NCI-H2107 (cell line): Measurements from ENCODE around the gene ZNF555.
"Not testable (repeated sequence)": the region's sequence is repeated elsewhere in the genome, so short reads cannot be mapped to it uniquely, and the experiment has no call there.

Experiments
- DNase-seq: peaks from one replicate; lab custom pipeline; 2025; lab: John Stamatoyannopoulos, UW

ZNF555 gene

GRCh38 chr19:2840794-2841791 is at the start of gene ZNF555:
Gene ZNF555, plus strand, starts transcription at chr19:2841475. Its CDS starts 98 bp downstream, at chr19:2841573.
- no peak for DNase-seq

- DNase-seq = no peak
Measured at GRCh38 chr19:2791876-2792275, 49.4 kb upstream of the ZNF555 start.

- not testable (repeated sequence) for DNase-seq
Measured at GRCh38 chr19:2792666-2793065, 48.6 kb upstream of the ZNF555 start.

GRCh38 chr19:2793126-2793525 is 48.1 kb upstream of the ZNF555 start:
- no peak for DNase-seq

GRCh38 chr19:2793577-2793976 is 47.7 kb upstream of the ZNF555 start:
- DNase-seq = no peak

GRCh38 chr19:2795827-2796658 is 45.2 kb upstream of the ZNF555 start:
- DNase-seq = no peak

GRCh38 chr19:2796659-2797266 is 44.5 kb upstream of the ZNF555 start:
- DNase-seq = no peak

- no peak for DNase-seq
Measured at GRCh38 chr19:2797280-2797679, 44.0 kb upstream of the ZNF555 start.

- DNase-seq = no peak
Measured at GRCh38 chr19:2798158-2798685, 43.1 kb upstream of the ZNF555 start.

- no peak for DNase-seq
Measured at GRCh38 chr19:2798733-2799132, 42.5 kb upstream of the ZNF555 start.

- no peak for DNase-seq
Measured at GRCh38 chr19:2799273-2800020, 41.8 kb upstream of the ZNF555 start.

- DNase-seq = no peak
Measured at GRCh38 chr19:2800506-2800905, 40.8 kb upstream of the ZNF555 start.

- no peak for DNase-seq
Measured at GRCh38 chr19:2802826-2803225, 38.4 kb upstream of the ZNF555 start.

- no peak for DNase-seq
Measured at GRCh38 chr19:2803486-2804155, 37.7 kb upstream of the ZNF555 start.

- DNase-seq = no peak
Measured at GRCh38 chr19:2804156-2805004, 36.9 kb upstream of the ZNF555 start.

GRCh38 chr19:2805261-2805900 is 35.9 kb upstream of the ZNF555 start:
- no peak for DNase-seq

- DNase-seq = no peak
Measured at GRCh38 chr19:2805991-2806649, 35.2 kb upstream of the ZNF555 start.

GRCh38 chr19:2806736-2807378 is 34.4 kb upstream of the ZNF555 start:
- no peak for DNase-seq
